Esophagus squamous epithelium (tissue), 4 donors: Measurements from ENCODE around the gene NECTIN1.

Experiments used
- POLR2A ChIP-seq, 4 donors: fragments of 450-650 bp; IDR thresholded peaks; one replicate each; pipeline ENCODE4 v1.6.1; 2017; ENCODE audit warnings: antibody characterized with exemption in 4 of 4, mild to moderate bottlenecking in 4 of 4, moderate library complexity in 3 of 4
- TF ChIP-seq, protein P1 (sequence below), 6 experiments: fragments of 450-650 bp in 4 of 6; fragments of 200-600 bp in 2 of 6; sonication (generic) in 2 of 6; IDR thresholded peaks; one replicate each; pipeline ENCODE4 v1.5.1; 2016 to 2019; ENCODE audit warnings: antibody characterized with exemption in 6 of 6, mild to moderate bottlenecking in 4 of 6, moderate library complexity in 4 of 6

- TF ChIP-seq, protein P1, sequence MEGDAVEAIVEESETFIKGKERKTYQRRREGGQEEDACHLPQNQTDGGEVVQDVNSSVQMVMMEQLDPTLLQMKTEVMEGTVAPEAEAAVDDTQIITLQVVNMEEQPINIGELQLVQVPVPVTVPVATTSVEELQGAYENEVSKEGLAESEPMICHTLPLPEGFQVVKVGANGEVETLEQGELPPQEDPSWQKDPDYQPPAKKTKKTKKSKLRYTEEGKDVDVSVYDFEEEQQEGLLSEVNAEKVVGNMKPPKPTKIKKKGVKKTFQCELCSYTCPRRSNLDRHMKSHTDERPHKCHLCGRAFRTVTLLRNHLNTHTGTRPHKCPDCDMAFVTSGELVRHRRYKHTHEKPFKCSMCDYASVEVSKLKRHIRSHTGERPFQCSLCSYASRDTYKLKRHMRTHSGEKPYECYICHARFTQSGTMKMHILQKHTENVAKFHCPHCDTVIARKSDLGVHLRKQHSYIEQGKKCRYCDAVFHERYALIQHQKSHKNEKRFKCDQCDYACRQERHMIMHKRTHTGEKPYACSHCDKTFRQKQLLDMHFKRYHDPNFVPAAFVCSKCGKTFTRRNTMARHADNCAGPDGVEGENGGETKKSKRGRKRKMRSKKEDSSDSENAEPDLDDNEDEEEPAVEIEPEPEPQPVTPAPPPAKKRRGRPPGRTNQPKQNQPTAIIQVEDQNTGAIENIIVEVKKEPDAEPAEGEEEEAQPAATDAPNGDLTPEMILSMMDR (IDR thresholded peaks at IDR 0.05) = no peak
- TF ChIP-seq POLR2A (IDR thresholded peaks at IDR 0.05) = no peak
These were observed 43.8 kb upstream of the NECTIN1 start for GRCh38 chr11:119772641-119773415.
